SK-N-SH (cell line): ENCODE results near the gene MYO18A. TPM values are rescaled to one million over a fixed set of nuclear protein-coding genes. Genes with fewer than 3 reads are reported as not detected.

ENCODE experiments used
- CTCF ChIA-PET: fragments of 300-600, 350-600 bp; formaldehyde crosslinking; extraction: SDS; loops from one replicate; lab custom pipeline; 2021; lab: Yijun Ruan, JAX
- POLR2A ChIA-PET: fragments of 350-600 bp; sonication (Branson Sonifier 250); formaldehyde crosslinking; extraction: SDS; loops from one replicate; lab custom pipeline; 2020; ENCODE audit warnings: antibody characterized with exemption, inconsistent platforms; lab: Yijun Ruan, JAX
- DNase-seq: peaks from one replicate; pipeline ENCODE4 v3.0.0; 2012
- H2AFZ ChIP-seq: fragments of 200-600 bp; sonication (generic); 2 replicates; pipeline ENCODE4 v1.8.1; 2016; ENCODE audit warnings: antibody characterized with exemption, mild to moderate bottlenecking, low read depth
- H3F3A ChIP-seq: fragments of 200-600 bp; sonication (generic); replicated peaks from 2 replicates; pipeline ENCODE3; 2016; ENCODE audit warnings: antibody characterized with exemption, mild to moderate bottlenecking; ENCODE audit not compliant: insufficient read depth
- H3K27ac ChIP-seq, 2 experiments: fragments of 200-500 bp in 1 of 2; fragments of 200-600 bp in 1 of 2; sonication (Bioruptor generic) in 1 of 2; sonication (generic), shearing (Covaris generic) in 1 of 2; 2 replicates each; pipeline versions ENCODE4 v1.5.1 to v1.6.1; 2014 to 2016; ENCODE audit warnings: low read depth in 2 of 2, inconsistent platforms in 1 of 2, low read length in 1 of 2, mild to moderate bottlenecking in 1 of 2, mixed read lengths in 1 of 2
- H3K27me3 ChIP-seq: fragments of 200-600 bp; sonication (generic), shearing (Covaris generic); 2 replicates; pipeline ENCODE4 v1.6.1; 2016; ENCODE audit warnings: mixed run types; ENCODE audit not compliant: insufficient read depth
- H3K36me3 ChIP-seq, 2 experiments: fragments of 200-500 bp in 1 of 2; fragments of 200-600 bp in 1 of 2; sonication (Bioruptor generic) in 1 of 2; sonication (generic) in 1 of 2; replicated peaks in 1 of 2; 2 replicates each; pipeline versions ENCODE3 to v1.5.1; 2014 to 2016; ENCODE audit warnings: low read length in 1 of 2, mild to moderate bottlenecking in 1 of 2; ENCODE audit not compliant: insufficient read depth in 2 of 2, control insufficient read depth in 1 of 2
- H3K4me1 ChIP-seq, 2 experiments: fragments of 200-500 bp in 1 of 2; fragments of 200-600 bp in 1 of 2; sonication (Bioruptor generic) in 1 of 2; sonication (generic), shearing (Covaris generic) in 1 of 2; 2 replicates each; pipeline versions ENCODE4 v1.5.1 to v1.6.1; 2014 to 2016; ENCODE audit warnings: low read depth in 1 of 2, low read length in 1 of 2, mixed run types in 1 of 2; ENCODE audit not compliant: insufficient read depth in 2 of 2, control insufficient read depth in 1 of 2
- H3K4me2 ChIP-seq: fragments of 200-600 bp; sonication (generic), shearing (Covaris generic); 2 replicates; pipeline ENCODE4 v1.6.1; 2017; ENCODE audit warnings: mixed run types
- H3K4me3 ChIP-seq, 2 experiments: fragments of 200-500 bp in 1 of 2; fragments of 200-600 bp in 1 of 2; sonication (Bioruptor generic) in 1 of 2; sonication (generic), shearing (Covaris generic) in 1 of 2; 2 replicates each; pipeline versions ENCODE4 v1.5.1 to v1.8.1; 2014 to 2016; ENCODE audit warnings: low read depth in 2 of 2, inconsistent platforms in 1 of 2, low read length in 1 of 2, mild to moderate bottlenecking in 1 of 2, mixed read lengths in 1 of 2, moderate library complexity in 1 of 2
- H3K79me2 ChIP-seq: fragments of 200-600 bp; sonication (generic); 2 replicates; pipeline ENCODE4 v1.8.1; 2017; ENCODE audit warnings: mild to moderate bottlenecking; ENCODE audit not compliant: insufficient read depth
- H3K9ac ChIP-seq: fragments of 200-600 bp; sonication (generic); 2 replicates; pipeline ENCODE4 v1.6.1; 2017; ENCODE audit warnings: mixed run types
- H3K9me2 ChIP-seq: fragments of 200-600 bp; sonication (generic); 2 replicates; pipeline ENCODE4 v1.6.1; 2017; ENCODE audit warnings: mixed run types
- H3K9me3 ChIP-seq: fragments of 200-600 bp; sonication (generic); 2 replicates; pipeline ENCODE4 v1.6.1; 2017; ENCODE audit warnings: mixed run types, mild to moderate bottlenecking, moderate library complexity
- H4K20me1 ChIP-seq: fragments of 200-600 bp; sonication (generic); 2 replicates; pipeline ENCODE4 v1.6.1; 2017; ENCODE audit warnings: mild to moderate bottlenecking, mixed run types; ENCODE audit not compliant: insufficient read depth
- CHD2 ChIP-seq: fragments of 150-350 bp; IDR thresholded peaks from 2 replicates; pipeline ENCODE4 v1.6.1; 2018; ENCODE audit warnings: low read length; ENCODE audit not compliant: partially characterized antibody
- EP300 ChIP-seq, 2 experiments: IDR thresholded peaks; 2 replicates each; pipeline versions ENCODE4 v1.4.0 to v1.6.1; 2012; ENCODE audit warnings: borderline replicate concordance in 1 of 2, low read depth in 1 of 2, low read length in 1 of 2
- EZH2phosphoT487 ChIP-seq: fragments of 200-600 bp; sonication (generic); IDR thresholded peaks from 2 replicates; pipeline ENCODE4 v1.6.1; 2017; ENCODE audit warnings: low read depth, mixed run types, mild to moderate bottlenecking, antibody characterized with exemption, moderate library complexity, borderline replicate concordance
- FOXJ3 ChIP-seq: sonication (generic); formaldehyde crosslinking; IDR thresholded peaks from 2 replicates; pipeline ENCODE4 v1.5.1; 2020; ENCODE audit warnings: mild to moderate bottlenecking, missing genetic modification reagents
- FOXM1 ChIP-seq: IDR thresholded peaks from 2 replicates; pipeline ENCODE4 v1.4.0; 2012; ENCODE audit warnings: low read depth, mild to moderate bottlenecking
- GABPA ChIP-seq: IDR thresholded peaks from 2 replicates; pipeline ENCODE4 v1.4.0; 2012; ENCODE audit warnings: low read depth, mild to moderate bottlenecking
- GATA2 ChIP-seq: sonication (generic); formaldehyde crosslinking; IDR thresholded peaks from 2 replicates; pipeline ENCODE4 v1.5.0; 2020; ENCODE audit warnings: mild to moderate bottlenecking, missing genetic modification reagents
- IRF3 ChIP-seq: fragments of 150-350 bp; IDR thresholded peaks from 2 replicates; pipeline ENCODE4 v1.6.1; 2016; ENCODE audit warnings: mild to moderate bottlenecking, low read depth, low read length
- JUND ChIP-seq: IDR thresholded peaks from 2 replicates; pipeline ENCODE4 v1.4.0; 2012
- MAX ChIP-seq: IDR thresholded peaks from 2 replicates; pipeline ENCODE4 v1.4.0; 2012; ENCODE audit warnings: low read depth
- MEF2A ChIP-seq: IDR thresholded peaks from 2 replicates; pipeline ENCODE4 v1.4.0; 2012; ENCODE audit warnings: low read depth, borderline replicate concordance
- NRF1 ChIP-seq: IDR thresholded peaks from 2 replicates; pipeline ENCODE4 v1.6.1; 2012; ENCODE audit warnings: low read depth, mild to moderate bottlenecking, low read length
- PBX3 ChIP-seq: IDR thresholded peaks from 2 replicates; pipeline ENCODE4; 2012
- POLR2AphosphoS5 ChIP-seq: IDR thresholded peaks from 2 replicates; pipeline ENCODE4 v1.6.1; 2012; ENCODE audit warnings: low read depth, low read length
- RCOR1 ChIP-seq: fragments of 150-350 bp; IDR thresholded peaks from 2 replicates; pipeline ENCODE4 v1.6.1; 2017; ENCODE audit warnings: antibody characterized with exemption, low read length
- RFX5 ChIP-seq: IDR thresholded peaks from 2 replicates; pipeline ENCODE4 v1.6.1; 2012; ENCODE audit warnings: mild to moderate bottlenecking, improper control_type of control experiment, low read length
- TAF1 ChIP-seq: IDR thresholded peaks from 2 replicates; pipeline ENCODE4 v1.6.1; 2012; ENCODE audit warnings: low read depth, mild to moderate bottlenecking, low read length, moderate library complexity, borderline replicate concordance
- TEAD4 ChIP-seq: IDR thresholded peaks from 2 replicates; pipeline ENCODE4 v1.4.0; 2012; ENCODE audit warnings: mild to moderate bottlenecking, borderline replicate concordance; ENCODE audit not compliant: insufficient read depth
- USF1 ChIP-seq: IDR thresholded peaks from 2 replicates; pipeline ENCODE4 v1.4.0; 2012; ENCODE audit warnings: low read depth, borderline replicate concordance
- USF2 ChIP-seq: fragments of 150-350 bp; IDR thresholded peaks from 2 replicates; pipeline ENCODE4 v1.6.1; 2017; ENCODE audit warnings: antibody characterized with exemption, low read length, low read depth, borderline replicate concordance
- ZBTB33 ChIP-seq: IDR thresholded peaks from 2 replicates; pipeline ENCODE4 v1.4.0; 2012; ENCODE audit warnings: low read depth, borderline replicate concordance
- WGBS: methylation state at CpG from one replicate; pipeline ENCODE4 v1.1.6; 2017; ENCODE audit warnings: low lambda C conversion rate; 5-methylcytosine and 5-hydroxymethylcytosine counted together
- polyA plus RNA-seq, 3 experiments: library from polyadenylated mRNA; depleted of rRNA; stranded (reverse); fragments of >200 nt; gene quantifications; 2 replicates each; pipeline ENCODE4 v1.2.3, GENCODE V29; 2012

The MYO18A gene
- polyA plus RNA-seq, 1 of the 3 experiments (the other 2 are of a cell fraction): 6.6 TPM

- DNase-seq: no peak
- H3K4me1 ChIP-seq: peaks cover 6 to 11% of the 10 kb centered on the region in 2 experiments; a peak in 2 of 4 replicates
- no peak overlapping the region for H3K9ac ChIP-seq
- no peaks in the 10 kb centered on the region for H3K27me3 ChIP-seq
- no peak for TF ChIP-seq USF1
- TF ChIP-seq NRF1: no peak
- no peak for TF ChIP-seq POLR2AphosphoS5
- no peak for TF ChIP-seq TEAD4
- no peak for TF ChIP-seq RFX5
- no peak for TF ChIP-seq GATA2 (CRISPR knock-in tag)
- no peak for TF ChIP-seq PBX3
- TF ChIP-seq FOXM1: no peak
- H3K9me2 ChIP-seq: no peaks in the 10 kb centered on the region
- H3K27ac ChIP-seq: no peak overlapping the region
- ChIA-PET POLR2A (no interaction called here), CTCF (interaction anchor here (1.0 to 8.1 kb wide), 7 partner anchors 13 to 53 kb away, joined by 3 to 49 read pairs (median 9); partner anchors contain the start of gene MYO18A)
- H3K4me2 ChIP-seq: no peak overlapping the region
- no peaks in the 10 kb centered on the region; the same call in 1 of the 2 replicates for H3K79me2 ChIP-seq
- H3K9me3 ChIP-seq: no peaks in the 10 kb centered on the region
- WGBS: 93% methylated on average over 22 of the region's 32 CpGs
- H3F3A ChIP-seq: no peaks in the 10 kb centered on the region
- no peaks in the 10 kb centered on the region for H4K20me1 ChIP-seq
- no peak overlapping the region for H3K4me3 ChIP-seq
- H3K36me3 ChIP-seq: peaks cover 0 to 8% of the 10 kb centered on the region in 2 experiments
- no peak overlapping the region for H2AFZ ChIP-seq
Observed at GRCh38 chr17:29165800-29166506, 14.2 kb downstream of the MYO18A start.

- no peaks in the 10 kb centered on the region for H3K9me3 ChIP-seq
- no peak overlapping the region for H3K4me2 ChIP-seq
- no peak overlapping the region for H2AFZ ChIP-seq
- H3K4me1 ChIP-seq: peaks cover 6 to 11% of the 10 kb centered on the region in 2 experiments; a peak in 2 of 4 replicates
- WGBS: 90% methylated on average over 3 of the region's 3 CpGs
- no peak overlapping the region for H3K27ac ChIP-seq
- no peaks in the 10 kb centered on the region for H4K20me1 ChIP-seq
- no peaks in the 10 kb centered on the region; the same call in 1 of the 2 replicates for H3K79me2 ChIP-seq
- H3K27me3 ChIP-seq: no peaks in the 10 kb centered on the region
- CTCF ChIA-PET: interaction anchor here (1.0 to 8.1 kb wide), 7 partner anchors 13 to 54 kb away, joined by 3 to 49 read pairs (median 9); partner anchors contain the start of gene MYO18A
- H3K9ac ChIP-seq: no peak overlapping the region
- H3K9me2 ChIP-seq: no peaks in the 10 kb centered on the region
- peaks cover 0 to 8% of the 10 kb centered on the region in 2 experiments for H3K36me3 ChIP-seq
- no peak for DNase-seq
- no peak overlapping the region for H3K4me3 ChIP-seq
- POLR2A ChIA-PET: no interaction called here
- no peaks in the 10 kb centered on the region for H3F3A ChIP-seq
- TF ChIP-seq MEF2A (no peak), EZH2phosphoT487 (no peak), EP300 (IDR thresholded peaks at IDR 0.05; ENCODE audit: borderline replicate concordance in 1 of 2, low read depth in 1 of 2, low read length in 1 of 2) (no peak), JUND (no peak), GATA2 (CRISPR knock-in tag) (no peak), RCOR1 (no peak), GABPA (no peak), IRF3 (no peak), TAF1 (no peak), FOXJ3 (CRISPR knock-in tag) (no peak), FOXM1 (no peak), MAX (no peak), ZBTB33 (no peak), USF2 (no peak), POLR2AphosphoS5 (no peak), CHD2 (no peak)
Observed at GRCh38 chr17:29165261-29165660, 14.9 kb downstream of the MYO18A start.
